Measurements from ENCODE around the gene ANTKMT. TPM values are rescaled to one million over a fixed set of nuclear protein-coding genes. Genes with fewer than 3 reads are reported as not detected.

The ANTKMT gene
- total and polyA plus RNA-seq, 2 donors (not counting 3 experiments of a cell fraction or from before 2014, with no cell fraction given), result 26.1 to 27.9 TPM

- Histone ChIP-seq H2AFZ (ENCODE audit: low read depth, low read length) (no peak overlapping the region), H3K4me3 (replicated peaks in 1 of 3; ENCODE audit: insufficient read depth in 1 of 3, low read depth in 1 of 3, low read length in 3 of 3) (no peak overlapping the region), H3K36me3 (ENCODE audit: control insufficient read depth in 2 of 2, extremely low read depth in 1 of 2, insufficient read depth in 2 of 2, low read length in 2 of 2) (no peaks in the 10 kb centered on the region), H3K27ac (ENCODE audit: insufficient read depth, low read depth, low read length) (no peak overlapping the region), H4K20me1 (replicated peaks; ENCODE audit: control insufficient read depth, extremely low read depth, insufficient read depth, low read length) (no peaks in the 10 kb centered on the region), H3K27me3 (ENCODE audit: control insufficient read depth in 2 of 2, insufficient read depth in 2 of 2, low read length in 2 of 2) (peaks cover 39 to 44% of the 10 kb centered on the region in 2 experiments), H3K4me2 (ENCODE audit: insufficient read depth, low read length) (no peak overlapping the region), H3K9ac (replicated peaks; ENCODE audit: extremely low read depth, insufficient read depth, low read length) (no peak overlapping the region), H3K9me1 (replicated peaks; ENCODE audit: control insufficient read depth, extremely low read depth, insufficient read depth, low read length) (no peaks in the 10 kb centered on the region), H3K79me2 (ENCODE audit: control insufficient read depth, insufficient read depth, low read length) (no peaks in the 10 kb centered on the region), H3K9me3 (replicated peaks; ENCODE audit: control insufficient read depth, insufficient read depth, low read length) (no peaks in the 10 kb centered on the region), H3K4me1 (ENCODE audit: control insufficient read depth, extremely low read depth, insufficient read depth, low read length) (no peaks in the 10 kb centered on the region)
- FAIRE-seq (no peak), DNase-seq (ENCODE audit: low read depth, low spot score) (no peak)
- dilution Hi-C loops (cut with MboI; ENCODE audit: extremely low pct_ligation_motif_present, low sequenced_read_pairs), result no loop called here
- intact Hi-C loops (cut with micrococcal nuclease), result no loop called here
- no TSS peak for BruUV-seq (replicated peaks)
- CTCF ChIA-PET, result interaction anchor here (0.7 to 2.7 kb wide), 5 partner anchors 11 to 81 kb away, joined by 3 to 10 read pairs (median 4); partner anchors contain the start of genes ANTKMT, METRN and WDR24
- POLR2A ChIA-PET, result no interaction called here
- TF ChIP-seq POLR2AphosphoS5 (IDR thresholded peaks at IDR 0.05; ENCODE audit: insufficient read depth, low read depth, low read length) (no peak), FOS (IDR thresholded peaks at IDR 0.05; ENCODE audit: borderline replicate concordance, insufficient read depth, low read length) (no peak), EZH2 (IDR thresholded peaks at IDR 0.05; ENCODE audit: borderline replicate concordance, low read depth, low read length, severe bottlenecking) (no peak), JUN (IDR thresholded peaks at IDR 0.05; ENCODE audit: borderline replicate concordance, insufficient read depth, insufficient read length, low read depth) (no peak), MYC (IDR thresholded peaks at IDR 0.05; ENCODE audit: low read depth, low read length) (no peak), GATA2 (IDR thresholded peaks at IDR 0.05; ENCODE audit: insufficient read depth, insufficient read length, low read depth, low read length) (no peak), MAX (IDR thresholded peaks at IDR 0.05; ENCODE audit: insufficient read depth, insufficient read length) (no peak), POLR2A (IDR thresholded peaks at IDR 0.05; ENCODE audit: low read depth, low read length) (no peak), CTCF (IDR thresholded peaks at IDR 0.05; ENCODE audit: extremely low read depth in 1 of 2, insufficient read depth in 1 of 2, low read depth in 1 of 2, low read length in 2 of 2) (no peak)
Measured at GRCh38 chr16:704047-704446, 16.9 kb upstream of the ANTKMT start.

Data from endothelial cell of umbilical vein (primary cell).